Caco-2 (cell line): ENCODE results near the gene ADIPOQ. TPM values are rescaled to one million over a fixed set of nuclear protein-coding genes. Genes with fewer than 3 reads are reported as not detected.

Source experiments
- BruUV-seq: library from RNA; stranded (reverse); fragments of 400-500 nt; replicated peaks from 2 replicates; lab custom pipeline; 2021; lab: Mats Ljungman, UMichigan
- CTCF ChIA-PET: fragments of 300-600 bp; sonication (Branson Sonifier 250); formaldehyde crosslinking; loops from one replicate; lab custom pipeline; 2022; ENCODE audit warnings: antibody characterized with exemption; lab: Charles Lee
- POLR2A ChIA-PET: fragments of 300-600 bp; sonication (Branson Sonifier 250); formaldehyde crosslinking; loops from one replicate; lab custom pipeline; 2022; ENCODE audit warnings: antibody characterized with exemption; lab: Charles Lee
- DNase-seq, 2 experiments: peaks; one replicate each; pipeline versions ENCODE4 v3.0.0 to v3.0.0-alpha.2; 2020 to 2022
- H3K27me3 ChIP-seq: replicated peaks from 2 replicates; pipeline ENCODE4 v1.6.0; 2011; ENCODE audit warnings: low read length; ENCODE audit not compliant: control insufficient read depth, insufficient read depth
- H3K36me3 ChIP-seq: 2 replicates; pipeline ENCODE4 v1.5.1; 2011; ENCODE audit warnings: low read length; ENCODE audit not compliant: control insufficient read depth, insufficient read depth
- H3K4me1 ChIP-seq: fragments of 250-450 bp; sonication (Bioruptor Pico); 2 replicates; pipeline ENCODE4 v1.5.1; 2020; ENCODE audit warnings: mild to moderate bottlenecking
- H3K4me3 ChIP-seq: 2 replicates; pipeline ENCODE4 v1.5.1; 2011; ENCODE audit warnings: low read depth, mild to moderate bottlenecking, control low read depth, low read length
- H3K9me3 ChIP-seq: fragments of 250-450 bp; sonication (Bioruptor Pico); 2 replicates; pipeline ENCODE4 v1.5.1; 2020; ENCODE audit warnings: mild to moderate bottlenecking, moderate library complexity
- H3K27ac Mint-ChIP-seq: one replicate; pipeline ENCODE4 v1.8.0; 2022; ENCODE audit warnings: mixed read lengths; ENCODE audit not compliant: unreplicated experiment
- H3K27me3 Mint-ChIP-seq: one replicate; pipeline ENCODE4 v1.8.0; 2022; ENCODE audit warnings: mixed read lengths; ENCODE audit not compliant: insufficient read depth, unreplicated experiment
- H3K36me3 Mint-ChIP-seq: one replicate; pipeline ENCODE4 v1.8.0; 2022; ENCODE audit warnings: mild to moderate bottlenecking, mixed read lengths; ENCODE audit not compliant: insufficient read depth, unreplicated experiment
- H3K4me1 Mint-ChIP-seq: one replicate; pipeline ENCODE4 v1.8.0; 2022; ENCODE audit warnings: low read depth, mixed read lengths; ENCODE audit not compliant: unreplicated experiment
- H3K4me3 Mint-ChIP-seq: one replicate; pipeline ENCODE4 v1.8.0; 2022; ENCODE audit warnings: mild to moderate bottlenecking, moderate library complexity, mixed read lengths; ENCODE audit not compliant: unreplicated experiment
- H3K9me3 Mint-ChIP-seq: one replicate; pipeline ENCODE4 v1.8.0; 2022; ENCODE audit warnings: mixed read lengths; ENCODE audit not compliant: unreplicated experiment
- intact Hi-C: fragments of 100-400 bp; cut with micrococcal nuclease; formaldehyde crosslinking; loops from one replicate; pipeline ENCODE4 v1.10.0; 2022; ENCODE audit not compliant: unreplicated experiment
- total RNA-seq: library from RNA; stranded (reverse); gene quantifications from 2 replicates; pipeline ENCODE4 v1.2.3, GENCODE V29; 2022
- TF ChIP-seq, protein P1 (sequence below), 2 experiments: fragments of 200-600 bp in 1 of 2; IDR thresholded peaks; 1 replicate in 1 of 2; 2 replicates in 1 of 2; pipeline versions ENCODE4 v1.5.1 to v1.8.0; 2011 to 2022; ENCODE audit warnings: antibody characterized with exemption in 1 of 2, control low read depth in 1 of 2, inconsistent platforms in 1 of 2, low read depth in 1 of 2, low read length in 1 of 2, mild to moderate bottlenecking in 1 of 2, moderate library complexity in 1 of 2; ENCODE audit not compliant: insufficient read depth in 1 of 2, severe bottlenecking in 1 of 2, unreplicated experiment in 1 of 2

ADIPOQ gene
- total RNA-seq, 1 experiment from 2014 or later, result not detected

DNA sequence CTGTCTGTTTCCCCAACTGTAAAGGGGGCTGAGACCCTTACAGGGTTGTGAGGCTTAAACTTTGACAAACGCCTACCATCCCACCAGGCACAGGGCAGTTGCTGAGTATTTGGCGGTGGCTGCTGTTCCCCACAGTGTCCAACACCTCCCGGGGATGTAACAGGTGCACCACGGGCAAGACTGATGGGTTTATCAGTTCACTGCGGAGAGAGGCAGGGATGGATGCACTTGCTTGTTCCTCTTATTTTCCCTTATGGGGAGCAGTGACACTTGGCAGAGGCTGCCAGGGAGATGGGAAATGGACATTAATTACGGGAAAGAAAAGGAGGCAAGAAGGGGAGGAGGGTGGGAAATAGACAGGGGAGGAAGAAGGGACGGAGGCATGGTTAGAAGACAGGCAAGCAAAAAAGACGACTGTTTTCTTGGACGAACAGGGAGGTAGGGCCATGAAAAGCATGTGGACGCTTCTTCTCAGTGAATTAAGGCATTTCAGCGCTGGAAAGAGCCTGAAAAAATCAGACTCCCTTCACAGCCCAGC is 16.6 kb upstream of the ADIPOQ start:
- peaks cover 7% of the 10 kb centered on the region for H3K4me1 Mint-ChIP-seq
- no TSS peak for BruUV-seq
- H3K27ac Mint-ChIP-seq, result no peak overlapping the region
- no peak for DNase-seq
- intact Hi-C loops, result loop anchor here (10.0 kb wide), 1 partner anchor 571 kb away; no protein-coding TSS in a partner anchor
- TF ChIP-seq, protein P1, sequence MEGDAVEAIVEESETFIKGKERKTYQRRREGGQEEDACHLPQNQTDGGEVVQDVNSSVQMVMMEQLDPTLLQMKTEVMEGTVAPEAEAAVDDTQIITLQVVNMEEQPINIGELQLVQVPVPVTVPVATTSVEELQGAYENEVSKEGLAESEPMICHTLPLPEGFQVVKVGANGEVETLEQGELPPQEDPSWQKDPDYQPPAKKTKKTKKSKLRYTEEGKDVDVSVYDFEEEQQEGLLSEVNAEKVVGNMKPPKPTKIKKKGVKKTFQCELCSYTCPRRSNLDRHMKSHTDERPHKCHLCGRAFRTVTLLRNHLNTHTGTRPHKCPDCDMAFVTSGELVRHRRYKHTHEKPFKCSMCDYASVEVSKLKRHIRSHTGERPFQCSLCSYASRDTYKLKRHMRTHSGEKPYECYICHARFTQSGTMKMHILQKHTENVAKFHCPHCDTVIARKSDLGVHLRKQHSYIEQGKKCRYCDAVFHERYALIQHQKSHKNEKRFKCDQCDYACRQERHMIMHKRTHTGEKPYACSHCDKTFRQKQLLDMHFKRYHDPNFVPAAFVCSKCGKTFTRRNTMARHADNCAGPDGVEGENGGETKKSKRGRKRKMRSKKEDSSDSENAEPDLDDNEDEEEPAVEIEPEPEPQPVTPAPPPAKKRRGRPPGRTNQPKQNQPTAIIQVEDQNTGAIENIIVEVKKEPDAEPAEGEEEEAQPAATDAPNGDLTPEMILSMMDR (IDR thresholded peaks at IDR 0.05; ENCODE audit: insufficient read depth in 1 of 2, low read depth in 1 of 2, low read length in 1 of 2, severe bottlenecking in 1 of 2, unreplicated experiment in 1 of 2), result no peak
- H3K9me3 Mint-ChIP-seq, result no peaks in the 10 kb centered on the region
- H3K9me3 ChIP-seq, result no peaks in the 10 kb centered on the region
- ChIA-PET CTCF (no interaction called here), POLR2A (no interaction called here)
- H3K27me3 Mint-ChIP-seq, result peaks cover 12% of the 10 kb centered on the region
- H3K4me3 Mint-ChIP-seq, result peak overlapping the region; percentile 70
- H3K27me3 ChIP-seq, result peaks cover 1% of the 10 kb centered on the region; the same call in 1 of the 2 replicates
- no peaks in the 10 kb centered on the region for H3K36me3 Mint-ChIP-seq
- H3K36me3 ChIP-seq, result no peaks in the 10 kb centered on the region
- H3K4me1 ChIP-seq, result 0 out of 2 replicates have a peak, but pooled peaks cover 2% of the 10 kb centered on the region
- no peak overlapping the region; the same call in 1 of the 2 replicates for H3K4me3 ChIP-seq

DNA sequence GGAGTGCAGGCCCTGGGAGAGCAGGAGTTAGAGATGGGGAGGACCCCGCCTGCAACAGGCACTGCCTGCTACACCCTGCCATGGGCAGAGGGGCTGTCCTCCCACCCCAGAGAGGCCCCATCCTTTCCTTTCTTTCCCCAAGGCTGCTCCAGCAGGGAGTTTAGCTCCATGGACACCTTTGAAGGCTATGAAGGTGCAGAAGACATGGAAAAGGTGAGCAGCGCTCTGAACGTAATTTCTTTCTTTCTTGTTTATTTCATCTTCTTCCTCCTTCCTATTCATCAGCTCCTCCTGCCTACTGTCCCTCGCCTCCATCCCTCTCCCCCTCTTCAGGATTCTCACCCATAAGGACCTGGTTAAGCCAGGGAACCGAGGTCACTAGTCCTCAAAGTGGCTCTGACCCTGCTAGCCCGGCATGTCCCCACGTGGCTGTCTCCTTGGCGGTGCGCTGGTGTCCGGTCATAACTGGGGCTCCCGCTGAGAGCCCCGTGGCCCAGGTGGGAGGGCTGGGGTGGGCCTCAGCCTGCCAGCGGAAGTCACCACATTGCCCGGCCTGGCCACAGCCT is 16.0 kb upstream of the ADIPOQ start:
- Mint-ChIP-seq H3K36me3 (no peaks in the 10 kb centered on the region), H3K4me1 (peaks cover 7% of the 10 kb centered on the region), H3K4me3 (peak overlapping the region; percentile 70), H3K27ac (no peak overlapping the region), H3K27me3 (peaks cover 12% of the 10 kb centered on the region), H3K9me3 (no peaks in the 10 kb centered on the region)
- peaks cover 1% of the 10 kb centered on the region; the same call in 1 of the 2 replicates for H3K27me3 ChIP-seq
- ChIA-PET CTCF (no interaction called here), POLR2A (interaction anchor here (1.3 to 1.4 kb wide), 2 partner anchors 15 to 256 kb away, joined by 3 to 6 read pairs; no protein-coding TSS in a partner anchor)
- 0 out of 2 replicates have a peak, but pooled peaks cover 2% of the 10 kb centered on the region for H3K4me1 ChIP-seq
- peak in 1 of 2 experiments; percentile 17 for DNase-seq
- H3K4me3 ChIP-seq, result peak overlapping the region; percentile 76
- H3K36me3 ChIP-seq, result no peaks in the 10 kb centered on the region
- TF ChIP-seq, protein P1 (IDR thresholded peaks at IDR 0.05; ENCODE audit: insufficient read depth in 1 of 2, low read depth in 1 of 2, low read length in 1 of 2, severe bottlenecking in 1 of 2, unreplicated experiment in 1 of 2), result no peak
- intact Hi-C loops, result loop anchor here (10.0 kb wide), 1 partner anchor 572 kb away; no protein-coding TSS in a partner anchor
- TSS peak; percentile 67 for BruUV-seq
- no peaks in the 10 kb centered on the region for H3K9me3 ChIP-seq

DNA sequence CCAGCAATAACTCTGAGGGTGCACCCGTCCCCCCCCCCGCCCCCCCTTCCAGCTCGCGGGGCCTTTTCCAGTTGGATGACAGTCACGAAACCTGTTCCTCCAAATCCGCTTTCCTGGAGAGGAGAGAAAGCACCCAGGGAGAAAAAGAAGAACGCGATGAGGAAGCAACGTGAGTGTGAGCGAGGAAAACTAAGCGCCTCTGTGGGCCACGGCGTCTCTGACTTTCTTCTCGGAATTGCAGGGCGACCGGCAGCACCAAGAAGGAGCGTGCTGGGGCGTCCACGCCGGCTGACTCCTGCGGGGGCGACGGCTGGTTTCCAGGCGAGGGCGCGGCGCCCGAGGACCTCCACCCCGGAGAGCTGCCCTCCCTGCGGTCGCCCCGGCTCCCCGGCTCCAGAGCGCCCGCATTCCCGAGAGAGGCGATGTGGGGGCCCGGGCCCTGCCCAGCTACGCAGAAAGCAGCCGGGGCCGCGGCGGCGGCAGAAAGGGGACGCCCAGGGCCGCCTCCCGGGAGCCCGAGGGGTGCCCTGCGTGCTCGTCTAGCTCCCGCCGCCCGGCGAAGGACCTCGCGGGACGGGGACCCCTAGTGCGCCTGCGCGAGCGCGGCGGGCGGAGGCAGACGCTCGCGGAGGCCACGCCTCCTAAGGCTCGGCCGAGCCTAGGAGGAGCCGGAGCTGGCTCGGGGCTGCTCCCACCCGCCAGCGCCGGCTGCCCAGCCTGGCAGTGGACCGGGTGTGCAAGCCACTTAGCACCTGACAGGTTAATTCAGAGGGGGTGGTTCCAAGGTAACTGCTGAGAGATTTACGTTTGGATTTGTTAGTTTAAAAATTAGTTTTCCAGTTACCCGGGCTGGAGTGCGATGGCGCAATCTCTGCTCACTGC is 15.3 kb upstream of the ADIPOQ start:
- H3K9me3 ChIP-seq, result no peaks in the 10 kb centered on the region
- H3K27ac Mint-ChIP-seq, result no peak overlapping the region
- H3K4me3 ChIP-seq, result peak overlapping the region; percentile 76
- peaks cover 12% of the 10 kb centered on the region for H3K27me3 Mint-ChIP-seq
- H3K4me3 Mint-ChIP-seq, result peak overlapping the region; percentile 70
- H3K36me3 ChIP-seq, result no peaks in the 10 kb centered on the region
- H3K27me3 ChIP-seq, result peaks cover 1% of the 10 kb centered on the region; the same call in 1 of the 2 replicates
- H3K9me3 Mint-ChIP-seq, result no peaks in the 10 kb centered on the region
- DNase-seq, result peak; percentile 71 to 90
- 0 out of 2 replicates have a peak, but pooled peaks cover 2% of the 10 kb centered on the region for H3K4me1 ChIP-seq
- intact Hi-C loops, result loop anchor here (10.0 kb wide), 1 partner anchor 572 kb away; no protein-coding TSS in a partner anchor
- ChIA-PET CTCF (interaction anchor here (1.0 to 1.1 kb wide), 5 partner anchors 17 to 338 kb away, joined by 3 to 10 read pairs (median 6); no protein-coding TSS in a partner anchor), POLR2A (interaction anchor here (0.5 to 1.4 kb wide), 7 partner anchors 14 to 824 kb away, joined by 3 to 6 read pairs (median 4); no protein-coding TSS in a partner anchor)
- no TSS peak for BruUV-seq
- H3K4me1 Mint-ChIP-seq, result peaks cover 7% of the 10 kb centered on the region
- TF ChIP-seq, protein P1 (IDR thresholded peaks at IDR 0.05; ENCODE audit: insufficient read depth in 1 of 2, low read depth in 1 of 2, low read length in 1 of 2, severe bottlenecking in 1 of 2, unreplicated experiment in 1 of 2), result no peak
- H3K36me3 Mint-ChIP-seq, result no peaks in the 10 kb centered on the region
